HG02981 (cell line): ENCODE measurements around the gene TUSC1.
"Not testable (repeated sequence)": the region's sequence is repeated elsewhere in the genome, so short reads cannot be mapped to it uniquely, and the experiment has no call there.

Source experiments
- ATAC-seq: cut with Tn5 transposase; IDR thresholded peaks from one replicate; pipeline ENCODE4 v1.9.1; 2021; ENCODE audit warnings: mild to moderate bottlenecking, moderate library complexity; ENCODE audit not compliant: unreplicated experiment

The TUSC1 gene

DNA sequence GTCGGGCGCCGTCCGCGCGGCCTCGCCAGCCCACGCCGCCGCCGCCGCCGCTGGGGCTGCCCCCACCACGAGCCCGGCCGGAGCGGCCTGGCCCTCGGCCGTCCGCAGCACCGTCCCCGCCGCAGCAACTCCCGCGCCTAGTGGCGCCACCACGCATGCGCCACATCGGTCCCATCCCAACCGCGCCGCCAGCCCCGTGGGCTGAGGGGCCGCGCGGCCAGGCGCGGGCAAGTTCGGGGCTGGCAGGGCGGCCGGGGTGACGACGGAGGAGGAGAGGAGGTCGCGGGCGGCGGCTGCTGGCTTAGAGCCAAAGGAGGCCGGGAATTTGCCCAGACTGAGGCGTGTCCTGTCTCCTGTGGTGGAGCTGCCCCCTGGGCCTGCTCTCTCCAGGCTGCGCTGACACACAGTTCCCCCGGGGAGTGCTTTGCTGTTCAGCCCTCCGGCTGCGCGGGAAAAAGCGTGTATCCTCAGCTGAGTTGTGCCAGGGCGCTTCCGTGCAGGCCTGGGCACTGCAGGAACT is at the start of gene TUSC1:
TUSC1 (minus strand) TSS at position 298 of the 520 bp plus-strand sequence; CDS start at position 166, 132 bp downstream.
- ATAC-seq: peak; percentile 71

DNA sequence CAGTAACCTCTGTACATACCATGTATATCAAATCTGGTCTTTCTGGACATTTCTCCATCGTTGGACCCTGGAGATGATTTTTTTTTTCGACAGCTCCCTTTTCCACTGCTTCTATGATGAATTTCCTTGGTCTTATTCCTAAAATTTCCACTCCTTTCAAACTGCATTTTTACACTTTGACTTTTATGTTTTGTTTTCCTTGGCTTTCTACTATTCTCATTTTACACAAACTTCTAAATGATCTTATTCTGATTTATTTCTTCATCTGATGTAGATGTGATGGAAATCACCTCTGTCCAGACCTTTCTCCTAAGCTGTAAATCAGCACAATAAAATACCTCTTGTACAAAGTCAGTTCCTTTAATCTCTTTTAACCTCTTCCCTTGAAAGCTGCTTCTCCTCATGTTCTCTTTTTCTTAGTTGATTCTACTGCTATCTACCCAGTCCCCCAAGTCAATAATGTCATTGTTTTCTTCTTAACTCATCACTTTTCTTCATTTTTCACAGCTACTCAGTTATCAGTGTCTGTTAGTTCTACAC is 48.7 kb upstream of the TUSC1 start:
- no peak for ATAC-seq

- ATAC-seq: no peak
Measured at GRCh38 chr9:25724424-25724823, 46.2 kb upstream of the TUSC1 start.

DNA sequence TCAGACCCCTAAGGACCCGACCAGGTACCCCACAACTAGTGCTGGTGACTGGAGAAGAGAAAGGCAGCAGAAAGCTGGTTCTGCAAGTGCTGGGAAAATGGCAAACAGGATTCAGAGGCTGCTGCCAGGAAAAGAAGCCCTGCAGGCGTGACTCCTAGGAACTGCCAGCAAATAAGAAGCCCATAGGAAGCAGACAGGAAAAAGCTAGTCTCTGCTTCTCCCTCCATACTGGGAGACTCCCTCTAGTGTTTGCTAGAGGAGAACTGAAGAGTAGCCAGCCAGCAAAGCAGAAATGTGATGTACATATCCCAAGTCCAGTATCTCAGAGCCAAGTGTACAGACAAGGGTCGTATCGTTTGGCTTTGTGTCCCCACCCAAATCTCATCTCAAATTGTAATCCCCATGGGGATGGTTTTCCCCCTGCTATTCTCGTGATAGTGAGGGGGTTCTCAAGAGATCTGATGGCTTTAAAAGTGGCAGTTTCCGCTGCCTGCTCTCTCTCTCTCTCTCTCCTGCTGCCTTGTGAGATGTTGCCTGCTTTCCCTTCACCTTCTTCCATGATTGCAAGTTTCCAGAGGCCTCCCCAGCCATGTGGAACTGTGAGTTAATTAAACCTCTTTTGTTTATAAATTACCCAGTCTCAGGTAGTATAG is 38.1 kb upstream of the TUSC1 start:
- no peak for ATAC-seq

GRCh38 chr9:25709941-25710340 is 31.7 kb upstream of the TUSC1 start:
- ATAC-seq: no peak

GRCh38 chr9:25704800-25705199 is 26.6 kb upstream of the TUSC1 start:
- ATAC-seq: no peak

GRCh38 chr9:25703701-25704357 is 25.6 kb upstream of the TUSC1 start:
- ATAC-seq: no peak

- ATAC-seq: no peak
Measured at GRCh38 chr9:25702536-25702935, 24.3 kb upstream of the TUSC1 start.

DNA sequence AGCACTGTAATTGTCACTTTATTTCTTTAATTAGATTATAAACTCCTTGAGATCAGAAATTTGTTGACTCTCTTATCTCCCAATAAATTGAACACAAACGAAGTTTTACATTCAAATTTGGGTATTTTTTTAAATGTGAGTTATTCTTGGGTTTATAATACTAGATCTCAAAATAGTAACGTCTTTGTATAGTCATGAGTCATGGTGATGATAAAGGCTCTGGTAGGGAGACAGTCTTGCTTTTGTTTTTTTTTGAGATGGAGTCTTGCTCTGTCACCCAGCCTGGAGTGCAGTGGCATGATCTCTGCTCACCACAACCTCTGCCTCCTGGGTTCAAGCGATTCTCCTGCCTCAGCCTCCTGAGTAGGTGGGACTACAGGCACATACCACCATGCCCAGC is 22.7 kb upstream of the TUSC1 start:
- not testable (repeated sequence) for ATAC-seq

- no peak for ATAC-seq
Measured at GRCh38 chr9:25700430-25700829, 22.2 kb upstream of the TUSC1 start.

GRCh38 chr9:25691786-25692185 is 13.5 kb upstream of the TUSC1 start:
- ATAC-seq: no peak

GRCh38 chr9:25684321-25684720 is 6.1 kb upstream of the TUSC1 start:
- no peak for ATAC-seq

- no peak for ATAC-seq
Measured at GRCh38 chr9:25681266-25681665, 3.0 kb upstream of the TUSC1 start.

GRCh38 chr9:25678846-25679360 is 659 bp upstream of the TUSC1 start:
- ATAC-seq: no peak

DNA sequence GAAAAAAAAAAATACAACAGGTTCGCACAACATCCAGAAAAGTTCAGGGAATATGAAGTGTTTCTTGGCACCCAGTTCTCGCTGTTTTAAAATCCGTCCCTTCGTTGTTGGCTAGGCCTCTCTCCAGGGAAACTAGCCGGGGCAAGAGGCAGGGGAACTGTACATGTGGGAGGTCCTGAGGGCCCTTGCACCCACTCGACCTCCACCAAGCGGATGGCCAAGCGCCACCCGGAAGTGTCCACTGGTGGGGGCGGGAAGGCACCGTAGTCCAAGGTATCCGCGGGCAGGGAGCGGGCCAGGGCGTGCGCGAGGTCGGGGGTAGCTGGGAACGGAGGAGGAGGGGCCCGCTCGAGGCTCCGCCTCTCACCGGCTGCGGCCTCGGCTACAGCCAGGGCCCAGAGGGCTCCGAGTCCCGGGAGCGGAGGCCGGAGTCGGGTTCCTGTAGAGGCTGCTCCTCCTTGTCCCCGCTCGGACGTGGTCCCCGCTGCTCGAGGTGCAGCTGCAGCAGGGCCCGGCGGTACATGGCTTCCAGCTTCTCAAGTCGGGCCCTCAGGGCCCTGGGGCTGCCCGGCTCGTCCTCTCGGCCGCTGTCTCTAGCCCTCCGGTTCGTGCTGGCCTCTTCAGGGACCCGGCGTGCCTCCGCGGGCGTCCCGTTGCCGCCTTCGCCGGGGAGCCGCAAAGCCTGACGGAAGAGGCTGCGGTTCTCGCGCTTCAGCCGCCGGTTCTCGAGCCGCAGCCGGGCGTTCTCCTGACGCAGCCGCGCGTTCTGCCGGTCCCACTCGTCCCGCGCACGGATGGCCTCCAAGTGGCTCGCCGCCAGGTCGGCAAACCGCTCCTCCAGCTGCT is 720 bp downstream of the TUSC1 start:
- ATAC-seq: peak; percentile 71

DNA sequence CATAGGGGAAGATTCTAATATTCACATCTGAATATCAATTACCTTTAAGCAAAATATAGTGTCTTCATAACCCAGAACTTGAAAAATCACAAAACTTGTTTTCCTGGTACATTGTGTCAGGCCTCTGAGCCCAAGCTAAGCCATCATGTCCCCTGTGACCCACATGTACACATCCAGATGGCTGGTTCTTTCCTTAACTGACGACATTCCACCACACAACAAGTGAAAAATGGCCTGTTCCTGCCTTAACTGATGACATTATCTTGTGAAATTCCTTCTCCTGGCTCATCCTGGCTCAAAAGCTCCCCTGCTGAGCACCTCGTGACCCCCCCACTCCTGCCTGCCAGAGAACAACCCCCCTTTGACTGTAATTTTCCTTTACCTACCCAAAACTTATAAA is 2.4 kb downstream of the TUSC1 start:
- not testable (repeated sequence) for ATAC-seq

- no peak for ATAC-seq
Measured at GRCh38 chr9:25658571-25658970, 19.7 kb downstream of the TUSC1 start.

DNA sequence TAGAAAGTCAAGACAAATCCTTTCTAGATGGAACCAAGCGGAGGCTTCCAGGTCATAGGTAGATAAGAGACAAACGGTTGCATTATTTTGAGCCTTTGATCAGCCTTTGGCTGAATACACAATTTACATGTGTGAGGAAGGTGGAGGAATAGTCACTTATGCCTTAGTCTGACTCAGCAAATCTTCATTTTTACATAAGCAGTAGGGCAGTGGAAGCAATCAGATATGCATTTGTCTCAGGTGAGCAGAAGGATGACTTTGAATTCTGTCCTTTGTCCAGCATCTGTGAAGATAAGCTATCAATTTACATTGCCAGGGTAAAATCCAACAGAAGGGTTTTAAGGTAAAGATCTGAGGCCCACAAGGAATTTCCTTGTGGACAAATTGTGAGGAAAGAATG is 23.8 kb downstream of the TUSC1 start:
- ATAC-seq: no peak

DNA sequence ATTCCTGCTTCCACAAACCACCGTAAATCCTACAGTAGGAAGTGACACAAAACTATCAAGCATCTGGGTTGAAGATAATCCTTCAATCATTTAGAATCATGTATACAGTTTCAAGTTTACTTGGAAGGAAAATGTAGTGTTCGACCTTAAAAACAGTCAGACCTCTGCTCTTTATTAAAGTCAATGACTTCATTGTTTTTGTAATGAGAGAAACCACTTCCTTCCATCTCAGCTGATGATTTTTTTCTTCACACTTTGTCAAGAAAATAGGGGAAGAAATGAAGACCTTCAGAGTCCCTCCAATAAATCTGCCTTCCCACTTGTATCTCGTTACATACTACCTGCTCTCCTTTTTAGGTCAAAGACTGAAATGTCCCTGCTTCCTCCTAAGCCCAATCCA is 30.1 kb downstream of the TUSC1 start:
- no peak for ATAC-seq

- no peak for ATAC-seq
Measured at GRCh38 chr9:25636026-25636425, 42.2 kb downstream of the TUSC1 start.

DNA sequence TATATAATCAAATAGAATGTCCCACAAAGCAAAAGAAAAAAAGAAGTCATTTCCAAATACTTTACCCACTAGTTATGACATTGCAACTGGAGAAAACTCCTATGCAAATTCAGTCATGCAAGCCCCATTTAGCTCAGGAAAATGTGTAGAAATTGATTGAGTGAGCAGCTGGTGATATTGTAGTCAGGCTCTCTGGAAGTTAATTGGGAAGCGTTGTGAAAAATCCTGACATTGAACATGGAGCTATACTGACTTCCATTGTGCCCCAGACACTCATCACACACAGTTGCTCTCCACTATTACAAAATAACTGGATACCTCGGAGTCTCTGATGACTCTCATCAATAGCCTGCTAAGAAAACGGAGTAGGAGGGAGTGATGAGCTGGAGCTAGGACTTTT is 49.0 kb downstream of the TUSC1 start:
- ATAC-seq: no peak
